K562 (cell line): ENCODE results near the gene EFNA5. TPM values are rescaled to one million over a fixed set of nuclear protein-coding genes. Genes with fewer than 3 reads are reported as not detected.

ENCODE experiments used
- ATAC-seq: fragments of 200-7000 bp; cut with Tn5 transposase; 3 replicates; pipeline ENCODE4 v1.9.1; 2020; ENCODE audit warnings: moderate library complexity
- BruUV-seq: library from RNA; stranded (reverse); fragments of 400-500 nt; replicated peaks from 2 replicates; lab custom pipeline; 2021; lab: Mats Ljungman, UMichigan
- CTCF ChIA-PET: fragments of 300-600 bp; formaldehyde crosslinking; extraction: SDS; loops from one replicate; lab custom pipeline; 2021; ENCODE audit warnings: low intra/inter-chr PET ratio; lab: Yijun Ruan, JAX
- POLR2A ChIA-PET: fragments of 300-600, 350-650 bp; sonication (Branson Sonifier 250); formaldehyde crosslinking; extraction: SDS; loops from one replicate; lab custom pipeline; 2021; ENCODE audit warnings: antibody characterized with exemption, inconsistent platforms; lab: Yijun Ruan, JAX
- DNase-seq, 4 experiments: peaks; one replicate each; pipeline versions ENCODE4 v3.0.0 to v3.0.0-alpha.2; 2011 to 2018; ENCODE audit warnings: low spot score in 3 of 4, mixed read lengths in 3 of 4; ENCODE audit errors: extremely low read depth in 1 of 4
- FAIRE-seq: peaks from 2 replicates; lab custom pipeline; 2011; peaks lifted over from hg19 to GRCh38; lab: Jason Lieb, UNC
- H2AFZ ChIP-seq: 2 replicates; pipeline ENCODE4 v1.6.0; 2011; ENCODE audit warnings: low read depth, low read length, control low read depth, inconsistent platforms
- H3K27ac ChIP-seq: fragments of 200-600 bp; 3 replicates; pipeline ENCODE4 v1.8.0; 2011; ENCODE audit warnings: low read depth, mild to moderate bottlenecking, control low read depth, inconsistent platforms, low read length, moderate library complexity, mixed read lengths; ENCODE audit errors: extremely low read depth
- H3K27me3 ChIP-seq, 2 experiments: fragments of 300-600 bp in 1 of 2; 2 replicates in 1 of 2; 3 replicates in 1 of 2; pipeline versions ENCODE4 v1.6.0 to v1.8.0; 2011; ENCODE audit warnings: inconsistent platforms in 2 of 2, low read length in 2 of 2, mild to moderate bottlenecking in 1 of 2, mixed read lengths in 1 of 2, moderate library complexity in 1 of 2; ENCODE audit not compliant: control insufficient read depth in 2 of 2, insufficient read depth in 2 of 2
- H3K36me3 ChIP-seq: fragments of 300-600 bp; 3 replicates; pipeline ENCODE4 v1.8.0; 2011; ENCODE audit warnings: mild to moderate bottlenecking, low read length, inconsistent platforms; ENCODE audit not compliant: control insufficient read depth, insufficient read depth
- H3K4me1 ChIP-seq, 2 experiments: fragments of 200-600 bp in 1 of 2; replicated peaks in 1 of 2; 2 replicates in 1 of 2; 3 replicates in 1 of 2; pipeline versions ENCODE4 v1.5.1 to v1.8.0; 2011; ENCODE audit warnings: inconsistent platforms in 2 of 2, low read length in 2 of 2, mild to moderate bottlenecking in 1 of 2, mixed read lengths in 1 of 2, moderate library complexity in 1 of 2; ENCODE audit not compliant: control insufficient read depth in 2 of 2, insufficient read depth in 2 of 2
- H3K4me2 ChIP-seq: 2 replicates; pipeline ENCODE4 v1.6.1; 2011; ENCODE audit warnings: low read length, control low read depth, inconsistent platforms, mixed read lengths; ENCODE audit not compliant: insufficient read depth
- H3K4me3 ChIP-seq: fragments of 200-600 bp; sonication (generic), shearing (Covaris generic); 2 replicates; pipeline ENCODE4 v1.5.1; 2016; ENCODE audit warnings: control low read depth, inconsistent platforms
- H3K79me2 ChIP-seq: fragments of 200-600 bp; 3 replicates; pipeline ENCODE4 v1.8.0; 2011; ENCODE audit warnings: low read length, inconsistent platforms; ENCODE audit not compliant: control insufficient read depth, insufficient read depth
- H3K9ac ChIP-seq, 2 experiments: 2 replicates each; pipeline versions ENCODE4 v1.6.0 to v1.6.1; 2011; ENCODE audit warnings: low read depth in 2 of 2, low read length in 2 of 2, control low read depth in 1 of 2, inconsistent platforms in 1 of 2, mild to moderate bottlenecking in 1 of 2, mixed read lengths in 1 of 2; ENCODE audit not compliant: insufficient read depth in 1 of 2
- H3K9me1 ChIP-seq: one replicate; pipeline ENCODE4 v1.6.0; 2011; ENCODE audit warnings: inconsistent platforms, mild to moderate bottlenecking, low read length, moderate library complexity; ENCODE audit not compliant: control insufficient read depth, insufficient read depth
- H3K9me3 ChIP-seq: replicated peaks from 2 replicates; pipeline ENCODE4 v1.5.1; 2011; ENCODE audit warnings: low read depth, low read length, inconsistent platforms; ENCODE audit not compliant: control insufficient read depth, insufficient read depth
- H4K20me1 ChIP-seq: replicated peaks from 2 replicates; pipeline ENCODE4 v1.6.1; 2011; ENCODE audit warnings: low read length, inconsistent platforms, mixed read lengths; ENCODE audit not compliant: control insufficient read depth, insufficient read depth
- BRCA1 ChIP-seq, 2 experiments: fragments of 450-650 bp in 1 of 2; sonication (generic) in 1 of 2; formaldehyde crosslinking in 1 of 2; IDR thresholded peaks; 2 replicates each; pipeline versions ENCODE4 v1.5.0 to v1.6.1; 2017 to 2020; ENCODE audit warnings: mild to moderate bottlenecking in 1 of 2, missing genetic modification reagents in 1 of 2
- CBFB ChIP-seq: sonication (generic); formaldehyde crosslinking; IDR thresholded peaks from 2 replicates; pipeline ENCODE4 v1.4.0; 2020; ENCODE audit warnings: mild to moderate bottlenecking, missing genetic modification reagents
- HNRNPLL ChIP-seq: fragments of 200-400 bp; formaldehyde crosslinking; IDR thresholded peaks from 2 replicates; pipeline ENCODE4 v1.6.1; 2017; ENCODE audit warnings: low read length, low read depth, mild to moderate bottlenecking; ENCODE audit not compliant: poor library complexity, severe bottlenecking
- LCOR ChIP-seq: sonication (generic); formaldehyde crosslinking; IDR thresholded peaks from 2 replicates; pipeline ENCODE4 v1.8.0; 2022; ENCODE audit warnings: mild to moderate bottlenecking, missing genetic modification reagents
- NCOA2 ChIP-seq, 2 experiments: fragments of 450-650 bp; IDR thresholded peaks; 2 replicates each; pipeline ENCODE4 v1.6.1; 2018; ENCODE audit warnings: mild to moderate bottlenecking in 2 of 2, moderate library complexity in 1 of 2; ENCODE audit not compliant: partially characterized antibody in 2 of 2
- POLR2AphosphoS2 ChIP-seq: IDR thresholded peaks from 2 replicates; pipeline ENCODE4 v1.6.1; 2012; ENCODE audit warnings: low read length, improper control_type of control experiment
- SPI1 ChIP-seq: IDR thresholded peaks from 2 replicates; pipeline ENCODE4 v1.6.1; 2011; ENCODE audit warnings: low read depth, low read length, control low read depth, borderline replicate concordance
- SREBF1 ChIP-seq: fragments of 150-350 bp; IDR thresholded peaks from 2 replicates; pipeline ENCODE4 v1.6.1; 2014; ENCODE audit warnings: antibody characterized with exemption, low read depth, low read length, borderline replicate concordance
- SRF ChIP-seq, 2 experiments: fragments of 250-450, 450-650 bp in 1 of 2; sonication (Bioruptor Pico) in 1 of 2; sonication (generic) in 1 of 2; formaldehyde crosslinking; IDR thresholded peaks; 2 replicates each; pipeline versions ENCODE4 v1.5.0 to v1.5.1; 2020 to 2022; ENCODE audit warnings: mild to moderate bottlenecking in 1 of 2, missing genetic modification reagents in 1 of 2
- SUPT5H ChIP-seq: fragments of 450-650 bp; IDR thresholded peaks from 2 replicates; pipeline ENCODE4 v1.6.1; 2016
- ZFP1 ChIP-seq: fragments of 450-650 bp; formaldehyde crosslinking; IDR thresholded peaks from 2 replicates; pipeline ENCODE4 v1.4.0; 2020; ENCODE audit warnings: mild to moderate bottlenecking, mixed read lengths
- ZKSCAN8 ChIP-seq: fragments of 200-800 bp; sonication (Bioruptor generic); IDR thresholded peaks from 2 replicates; pipeline ENCODE4 v1.6.1; 2016; ENCODE audit warnings: missing genetic modification characterization, missing compliant biosample characterization
- ZNF668 ChIP-seq: fragments of 250-450 bp; sonication (Bioruptor Pico); IDR thresholded peaks from 2 replicates; pipeline ENCODE4 v1.8.0; 2022; ENCODE audit warnings: mild to moderate bottlenecking, inconsistent platforms
- ZNF707 ChIP-seq: fragments of 250-450 bp; sonication (Bioruptor Pico); conservative IDR thresholded peaks from 2 replicates; pipeline ENCODE4 v1.8.0; 2022; ENCODE audit warnings: inconsistent platforms, mild to moderate bottlenecking, moderate library complexity
- WGBS: fragments of 100-300 bp; shearing (Covaris generic); methylation state at CpG from one replicate; pipeline ENCODE4 v1.1.6; 2016; ENCODE audit warnings: low coverage, mixed read lengths; ENCODE audit not compliant: insufficient coverage; ENCODE audit errors: missing lambda C conversion rate; 5-methylcytosine and 5-hydroxymethylcytosine counted together
- in situ Hi-C: fragments of 300-500 bp; cut with MboI; formaldehyde crosslinking; loops from 4 replicates; pipeline ENCODE4 v1.15.0; 2018; ENCODE audit warnings: inconsistent platforms, mixed read lengths
- intact Hi-C: fragments of 100-400 bp; cut with micrococcal nuclease; formaldehyde crosslinking; loops from 2 replicates; pipeline ENCODE4 v1.14.2; 2022
- polyA plus RNA-seq, 8 experiments: library from polyadenylated mRNA; depleted of rRNA in 4 of 8; stranded (reverse) in 5 of 8; unstranded in 3 of 8; fragments of >200 nt; fragmentation: Nextera tagmentation in 2 of 8; fragmentation: Illumina TruSeq in 1 of 8; extraction: Ambion mirVana in 2 of 8; extraction: Trizol in 1 of 8; gene quantifications; 2 replicates each; pipeline versions ENCODE4 v1.2.1 to v1.2.3, GENCODE V29; 2011 to 2014; ENCODE audit warnings: inconsistent platforms in 1 of 8, missing spikeins in 1 of 8
- total RNA-seq, 7 experiments: library from RNA; depleted of rRNA in 6 of 7; stranded (reverse); fragments of >200 nt in 6 of 7; fragmentation: Illumina TruSeq in 2 of 7; extraction: Trizol in 2 of 7; gene quantifications; 2 replicates each; pipeline versions ENCODE4 v1.2.1 to v1.2.3, GENCODE V29; 2011 to 2021; ENCODE audit warnings: low replicate concordance in 1 of 7
- TF ChIP-seq, protein P1 (sequence below): conservative IDR thresholded peaks from 2 replicates; pipeline ENCODE4 v1.6.1; 2011; ENCODE audit warnings: low read depth, mild to moderate bottlenecking, low read length; ENCODE audit not compliant: control insufficient read depth
- TF ChIP-seq, protein P2 (sequence below): sonication (generic); formaldehyde crosslinking; IDR thresholded peaks from 2 replicates; pipeline ENCODE4 v1.8.0; 2022; ENCODE audit warnings: mild to moderate bottlenecking, low read depth, missing genetic modification reagents

The EFNA5 gene
- total and polyA plus RNA-seq, 9 of the 15 experiments (the other 6 are each of a cell fraction or from before 2014, with no cell fraction given), result 0.20 TPM; not detected in 8

DNA sequence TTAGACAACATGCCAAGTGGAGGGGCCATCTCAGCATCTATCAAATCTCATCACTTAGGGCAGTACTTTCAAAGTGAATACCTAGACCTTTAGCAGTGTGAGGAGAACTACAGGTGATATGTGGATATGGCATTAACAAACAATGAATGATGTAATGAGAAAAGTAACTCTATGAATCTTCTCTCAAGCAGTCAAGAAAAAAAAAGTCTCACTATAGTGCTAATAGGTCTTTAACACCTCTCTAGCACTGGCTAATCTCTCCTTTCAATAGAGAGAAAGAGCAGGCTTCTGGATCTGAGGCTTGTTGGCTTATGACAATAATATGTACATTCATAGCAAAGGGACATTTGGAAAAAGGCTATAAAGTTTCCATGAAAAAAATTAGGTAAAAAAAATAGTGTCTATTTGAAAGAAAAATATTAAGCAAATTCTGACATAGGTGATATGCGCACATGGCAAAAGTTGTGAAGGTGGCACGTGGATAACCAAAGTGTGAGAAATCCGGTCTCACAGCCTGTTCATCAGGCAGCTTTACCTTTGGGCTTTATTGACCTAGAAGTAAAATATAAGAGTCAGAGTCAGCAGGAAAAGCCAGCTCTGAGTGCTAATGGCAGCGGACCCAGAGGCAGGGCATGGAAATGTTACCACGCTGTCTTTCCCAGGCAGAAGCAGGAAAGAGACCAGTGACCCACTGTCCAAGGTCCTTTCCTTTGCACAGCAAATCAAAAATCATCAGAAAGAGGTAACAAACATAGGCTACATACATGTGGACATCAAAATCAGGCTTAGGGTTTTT lies 203.4 kb downstream of the EFNA5 start:
- Histone ChIP-seq H3K9me3 (no peaks in the 10 kb centered on the region), H2AFZ (no peak overlapping the region), H3K4me1 (peaks cover 0 to 6% of the 10 kb centered on the region in 2 experiments; a peak in 1 of 5 replicates), H3K4me2 (no peak overlapping the region), H3K9ac (no peak overlapping the region), H3K9me1 (no peaks in the 10 kb centered on the region), H3K79me2 (no peaks in the 10 kb centered on the region), H3K4me3 (no peak overlapping the region), H3K36me3 (no peaks in the 10 kb centered on the region)
- no TSS peak for BruUV-seq
- ChIA-PET POLR2A (no interaction called here), CTCF (no interaction called here)
- FAIRE-seq, result no peak
- WGBS, result 0% methylated on average over 5 of the region's 5 CpGs
- DNase-seq, result no peak
- intact Hi-C loops, result no loop called here
- TF ChIP-seq ZNF668, result no peak
- TF ChIP-seq LCOR (CRISPR knock-in tag), result no peak
- TF ChIP-seq CBFB (CRISPR knock-in tag), result no peak
- no peak for TF ChIP-seq SREBF1
- no peak for TF ChIP-seq SPI1
- no peak for TF ChIP-seq POLR2AphosphoS2
- TF ChIP-seq, protein P1, sequence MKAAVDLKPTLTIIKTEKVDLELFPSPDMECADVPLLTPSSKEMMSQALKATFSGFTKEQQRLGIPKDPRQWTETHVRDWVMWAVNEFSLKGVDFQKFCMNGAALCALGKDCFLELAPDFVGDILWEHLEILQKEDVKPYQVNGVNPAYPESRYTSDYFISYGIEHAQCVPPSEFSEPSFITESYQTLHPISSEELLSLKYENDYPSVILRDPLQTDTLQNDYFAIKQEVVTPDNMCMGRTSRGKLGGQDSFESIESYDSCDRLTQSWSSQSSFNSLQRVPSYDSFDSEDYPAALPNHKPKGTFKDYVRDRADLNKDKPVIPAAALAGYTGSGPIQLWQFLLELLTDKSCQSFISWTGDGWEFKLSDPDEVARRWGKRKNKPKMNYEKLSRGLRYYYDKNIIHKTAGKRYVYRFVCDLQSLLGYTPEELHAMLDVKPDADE, result no peak
- TF ChIP-seq BRCA1 (IDR thresholded peaks at IDR 0.05), result no peak
- TF ChIP-seq BRCA1 (CRISPR knock-in tag; IDR thresholded peaks at IDR 0.05), result no peak
- TF ChIP-seq ZKSCAN8 (CRISPR knock-in tag), result no peak
- no peak for TF ChIP-seq ZFP1 (CRISPR knock-in tag)
- no peak for TF ChIP-seq ZNF707 (CRISPR knock-in tag)
- TF ChIP-seq NCOA2 (IDR thresholded peaks at IDR 0.05; ENCODE audit: partially characterized antibody in 2 of 2), result no peak
- no peak for TF ChIP-seq SUPT5H
- TF ChIP-seq, protein P2, sequence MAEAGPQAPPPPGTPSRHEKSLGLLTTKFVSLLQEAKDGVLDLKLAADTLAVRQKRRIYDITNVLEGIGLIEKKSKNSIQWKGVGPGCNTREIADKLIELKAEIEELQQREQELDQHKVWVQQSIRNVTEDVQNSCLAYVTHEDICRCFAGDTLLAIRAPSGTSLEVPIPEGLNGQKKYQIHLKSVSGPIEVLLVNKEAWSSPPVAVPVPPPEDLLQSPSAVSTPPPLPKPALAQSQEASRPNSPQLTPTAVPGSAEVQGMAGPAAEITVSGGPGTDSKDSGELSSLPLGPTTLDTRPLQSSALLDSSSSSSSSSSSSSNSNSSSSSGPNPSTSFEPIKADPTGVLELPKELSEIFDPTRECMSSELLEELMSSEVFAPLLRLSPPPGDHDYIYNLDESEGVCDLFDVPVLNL (CRISPR knock-in tag), result no peak
- TF ChIP-seq HNRNPLL, result no peak
- TF ChIP-seq SRF (CRISPR knock-in tag; IDR thresholded peaks at IDR 0.05), result no peak
- TF ChIP-seq, all 486 proteins: peak for 0
- Histone ChIP-seq H4K20me1 (no peaks in the 10 kb centered on the region), H3K27me3 (no peaks in the 10 kb centered on the region), H3K27ac (no peak overlapping the region)
- ATAC-seq, result no peak
- in situ Hi-C loops, result no loop called here
